DMS53 (cell line): ENCODE measurements around the gene ADPRHL1.

Experiments used
- DNase-seq: peaks from one replicate; lab custom pipeline; 2025; lab: John Stamatoyannopoulos, UW

ADPRHL1 gene

DNA sequence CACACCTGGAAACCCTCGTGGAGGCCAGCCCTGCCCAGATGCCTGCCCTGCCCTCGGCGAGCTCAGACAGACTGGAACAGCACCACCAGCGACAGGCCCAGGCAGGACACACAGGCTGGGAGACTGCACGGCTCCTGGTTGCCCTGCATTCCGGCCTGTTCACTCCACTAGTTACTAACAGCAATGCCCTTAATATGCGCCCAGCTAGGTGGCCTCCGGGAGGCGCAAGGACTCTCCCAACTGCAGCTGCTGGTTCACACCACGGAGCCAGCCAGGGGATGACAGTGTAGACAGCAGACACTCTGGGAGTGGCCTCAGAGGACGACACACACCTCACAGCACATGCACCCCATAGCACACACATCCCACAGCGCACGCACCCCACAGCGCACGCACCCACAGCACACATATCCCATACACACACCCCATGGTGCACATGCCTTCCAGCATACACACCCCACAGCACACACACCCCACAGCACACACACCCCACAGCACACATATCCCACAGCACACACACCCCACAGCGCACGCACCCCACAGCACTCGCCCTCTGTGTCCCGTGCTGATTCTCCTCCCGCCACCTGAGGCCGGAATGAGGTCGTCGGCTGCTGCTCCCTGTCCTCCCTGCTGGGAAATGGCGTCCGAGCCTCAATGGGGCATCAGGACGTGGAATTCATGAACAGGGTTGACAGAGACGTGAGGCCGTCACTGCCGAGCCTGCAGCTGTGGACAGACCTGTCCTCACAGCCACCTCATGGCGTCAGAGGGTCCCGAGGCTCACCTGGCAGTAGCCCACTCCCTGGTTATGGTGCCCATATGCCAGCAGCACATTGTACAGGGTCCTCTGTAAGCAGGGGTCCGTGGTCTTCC, 103.0 kb downstream of the ADPRHL1 start:
- no peak for DNase-seq
